Retinal pigment epithelial cell (primary cell): ENCODE data around the gene HSD11B2.

ENCODE experiments used
- DNase-seq: peaks from one replicate; pipeline ENCODE4 v3.0.0-alpha.2; 2010; ENCODE audit warnings: low read depth
- H3K4me3 ChIP-seq: 2 replicates; pipeline ENCODE4 v1.5.1; 2011; ENCODE audit warnings: mild to moderate bottlenecking, low read length, control low read depth, moderate library complexity
- CTCF ChIP-seq: conservative IDR thresholded peaks from 2 replicates; pipeline ENCODE4 v1.5.1; 2011; ENCODE audit warnings: low read depth, low read length, control low read depth, inconsistent platforms

HSD11B2 gene

DNA sequence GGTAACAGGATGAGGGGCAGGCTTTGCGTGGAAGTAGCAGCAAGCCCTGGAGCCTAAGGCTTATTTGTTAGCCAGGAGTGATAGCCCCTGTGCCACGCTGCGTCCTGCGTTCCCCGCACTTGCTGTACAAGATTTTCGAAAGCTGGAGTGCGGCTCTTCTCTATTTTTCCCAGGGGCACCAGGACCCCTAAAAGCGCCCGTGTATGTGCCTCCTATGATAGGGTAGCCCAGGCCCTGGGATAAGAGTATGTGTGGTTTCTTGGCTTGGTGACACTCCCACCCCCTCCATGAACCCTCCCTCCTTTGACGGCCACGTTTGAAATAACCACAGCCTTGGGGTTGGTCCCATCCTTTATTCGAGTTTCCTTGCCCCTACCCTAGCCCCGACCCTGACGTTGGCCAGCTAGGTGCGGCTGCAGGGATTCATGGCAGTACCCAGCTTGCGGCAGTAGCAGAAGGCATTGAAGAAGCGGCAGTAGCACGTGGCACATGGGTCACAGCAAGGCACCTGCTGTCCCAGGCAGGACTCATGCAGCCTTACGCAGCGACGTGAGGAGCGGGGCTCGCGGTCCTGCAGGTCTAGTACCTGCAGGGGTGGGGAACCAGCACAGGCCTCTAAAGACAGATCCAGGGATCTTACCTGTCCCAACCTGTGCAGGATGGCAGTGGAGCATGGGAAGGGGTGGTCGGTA is 51.5 kb downstream of the HSD11B2 start:
- no peak for TF ChIP-seq CTCF
- H3K4me3 ChIP-seq, result peak overlapping the region; percentile 66
- no peak for DNase-seq

- no peak within 1 kb of the TSS for H3K4me3 ChIP-seq
- TF ChIP-seq CTCF, result no peak
- DNase-seq, result no peak
Measured at GRCh38 chr16:67483150-67483549, 52.2 kb downstream of the HSD11B2 start, which contains the start of gene AGRP. TSS of gene AGRP (minus strand) at chr16:67483547. CDS start at chr16:67483398, 149 bp downstream.

DNA sequence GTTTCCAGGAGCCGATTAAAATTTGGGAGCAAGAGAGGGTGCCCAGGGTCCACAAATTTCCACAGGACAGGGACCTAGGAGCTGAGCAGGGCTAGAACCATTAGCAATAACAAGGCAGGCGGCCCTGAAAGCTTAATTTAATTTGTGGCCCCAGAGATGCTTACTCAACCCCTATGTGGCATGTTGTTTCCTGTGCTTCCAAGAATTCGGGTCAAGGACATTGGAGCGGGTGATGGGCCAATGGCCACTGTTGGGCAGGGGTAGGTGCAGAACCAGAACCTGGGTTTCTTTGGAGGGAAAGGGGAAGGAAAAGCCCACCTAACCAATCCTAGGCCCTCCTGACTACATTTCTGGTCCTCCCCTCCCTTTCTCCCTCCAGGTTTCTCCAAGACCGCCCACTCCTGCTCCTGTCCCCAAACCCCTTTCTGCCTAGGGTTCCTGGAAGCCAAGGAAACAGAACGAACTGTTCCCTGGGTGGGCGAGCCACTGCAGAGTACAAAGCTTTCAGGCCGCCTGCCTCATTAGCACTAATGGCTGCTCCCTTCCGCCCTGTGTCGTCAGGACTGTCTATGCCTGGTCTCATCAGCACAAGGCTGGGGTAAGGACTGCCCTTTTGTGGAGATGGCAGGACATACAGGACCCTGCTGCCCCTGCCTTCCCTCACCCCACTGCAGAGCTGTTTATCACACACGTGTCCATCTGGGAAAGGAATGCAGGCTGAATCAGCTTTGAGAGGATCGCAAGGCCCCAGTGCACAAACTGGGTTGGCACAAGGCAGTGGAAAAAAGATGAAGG is 53.0 kb downstream of the HSD11B2 start:
- no peak for DNase-seq
- no peak for TF ChIP-seq CTCF
- no peak overlapping the region for H3K4me3 ChIP-seq

- H3K4me3 ChIP-seq, result no peak overlapping the region
- TF ChIP-seq CTCF, result no peak
- DNase-seq, result no peak
Measured at GRCh38 chr16:67486805-67487204, 55.9 kb downstream of the HSD11B2 start.
